Hematopoietic multipotent progenitor cell treated with erythropoietin and hydrocortisone succinate and interleukin-3 and kit ligand, for 15 days (in vitro differentiated cells): ENCODE data around the gene DHX58.

ENCODE experiments used
- DNase-seq: peaks from one replicate; pipeline ENCODE4 v3.0.0-alpha.2; 2015; ENCODE audit warnings: low spot score

Gene DHX58

GRCh38 chr17:42129109-42129837 is 16.8 kb upstream of the DHX58 start:
- no peak for DNase-seq

GRCh38 chr17:42127414-42127813 is 14.9 kb upstream of the DHX58 start:
- no peak for DNase-seq

- no peak for DNase-seq
Measured at GRCh38 chr17:42126836-42127235, 14.3 kb upstream of the DHX58 start.

GRCh38 chr17:42125565-42125964 is 13.1 kb upstream of the DHX58 start:
- DNase-seq: no peak

- DNase-seq: no peak
Measured at GRCh38 chr17:42124256-42124655, 11.7 kb upstream of the DHX58 start.

GRCh38 chr17:42122371-42123303 is 10.1 kb upstream of the DHX58 start, which contains the start of gene HSPB9:
HSPB9 (plus strand) TSS chr17:42122804; CDS start chr17:42122851, 47 bp downstream.
- no peak for DNase-seq

- peak; percentile 74 for DNase-seq
Measured at GRCh38 chr17:42120770-42121769, 8.6 kb upstream of the DHX58 start, which contains the start of gene KAT2A. KAT2A (minus strand) TSS chr17:42121367; CDS start chr17:42121304, 63 bp downstream.

GRCh38 chr17:42120161-42120769 is 7.8 kb upstream of the DHX58 start:
- no peak for DNase-seq

GRCh38 chr17:42119301-42119700 is 6.8 kb upstream of the DHX58 start:
- no peak for DNase-seq

- peak; percentile 25 for DNase-seq
Measured at GRCh38 chr17:42118545-42118944, 6.0 kb upstream of the DHX58 start.

- DNase-seq: no peak
Measured at GRCh38 chr17:42118126-42118510, 5.6 kb upstream of the DHX58 start.

- no peak for DNase-seq
Measured at GRCh38 chr17:42117397-42118125, 5.0 kb upstream of the DHX58 start.

- DNase-seq: peak; percentile 83
Measured at GRCh38 chr17:42116705-42117396, 4.3 kb upstream of the DHX58 start.

- no peak for DNase-seq
Measured at GRCh38 chr17:42114118-42114517, 1.6 kb upstream of the DHX58 start.

GRCh38 chr17:42113293-42114069 is 967 bp upstream of the DHX58 start:
- no peak for DNase-seq

- peak; percentile 14 for DNase-seq
Measured at GRCh38 chr17:42111871-42112551, 503 bp downstream of the DHX58 start.

- DNase-seq: no peak
Measured at GRCh38 chr17:42111265-42111636, 1.3 kb downstream of the DHX58 start.
